DMS79 (cell line): ENCODE results near the gene TM4SF1.
"Not testable (repeated sequence)": the region's sequence is repeated elsewhere in the genome, so short reads cannot be mapped to it uniquely, and the experiment has no call there.

ENCODE experiments used
- DNase-seq: peaks from one replicate; lab custom pipeline; 2025; lab: John Stamatoyannopoulos, UW

TM4SF1 gene

DNA sequence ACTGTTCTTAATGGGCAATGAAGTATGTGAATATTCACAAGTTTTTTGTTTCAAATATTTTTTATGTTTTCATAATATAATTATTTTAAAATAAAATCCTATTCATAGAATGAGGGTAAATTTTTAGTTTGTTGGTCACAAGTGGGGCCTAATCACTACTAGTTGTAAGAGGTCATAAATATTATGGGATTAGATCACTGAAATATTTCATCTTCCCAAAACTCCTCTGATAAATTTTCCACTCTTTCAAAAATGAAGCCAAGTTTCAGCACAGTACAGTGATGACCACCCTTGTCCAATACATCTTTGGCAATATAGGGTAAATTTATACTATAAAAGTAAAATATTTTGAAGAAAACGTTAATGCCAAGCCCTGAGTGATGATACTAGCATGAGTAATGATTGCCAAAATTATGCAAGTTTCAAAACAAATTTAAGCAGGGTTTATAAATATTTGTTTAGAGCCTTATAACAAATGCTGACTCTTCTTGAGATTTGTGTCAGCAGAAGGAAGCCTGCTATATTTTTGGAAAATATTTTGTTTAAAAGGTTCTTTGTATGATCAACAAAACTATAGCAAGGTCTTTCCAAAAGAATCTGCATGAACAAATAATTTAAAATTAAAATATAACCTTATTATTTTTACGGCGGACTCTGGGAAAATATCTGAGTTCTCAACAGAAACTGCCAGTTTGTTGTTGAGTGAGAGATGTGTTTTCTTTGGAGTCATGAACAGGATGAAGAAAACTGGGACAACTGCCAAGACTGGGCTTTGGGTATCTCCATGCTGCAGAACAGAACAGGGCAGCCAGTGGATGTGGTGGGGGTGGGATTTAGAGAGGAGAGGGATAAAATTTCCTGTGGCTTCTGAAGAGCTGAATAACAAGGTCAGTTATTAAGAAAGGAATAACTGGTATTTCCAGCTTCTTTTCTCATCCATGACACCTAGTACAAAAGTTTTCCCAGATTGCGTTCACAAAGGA, 17.9 kb upstream of the TM4SF1 start:
- DNase-seq, result peak; percentile 21

DNA sequence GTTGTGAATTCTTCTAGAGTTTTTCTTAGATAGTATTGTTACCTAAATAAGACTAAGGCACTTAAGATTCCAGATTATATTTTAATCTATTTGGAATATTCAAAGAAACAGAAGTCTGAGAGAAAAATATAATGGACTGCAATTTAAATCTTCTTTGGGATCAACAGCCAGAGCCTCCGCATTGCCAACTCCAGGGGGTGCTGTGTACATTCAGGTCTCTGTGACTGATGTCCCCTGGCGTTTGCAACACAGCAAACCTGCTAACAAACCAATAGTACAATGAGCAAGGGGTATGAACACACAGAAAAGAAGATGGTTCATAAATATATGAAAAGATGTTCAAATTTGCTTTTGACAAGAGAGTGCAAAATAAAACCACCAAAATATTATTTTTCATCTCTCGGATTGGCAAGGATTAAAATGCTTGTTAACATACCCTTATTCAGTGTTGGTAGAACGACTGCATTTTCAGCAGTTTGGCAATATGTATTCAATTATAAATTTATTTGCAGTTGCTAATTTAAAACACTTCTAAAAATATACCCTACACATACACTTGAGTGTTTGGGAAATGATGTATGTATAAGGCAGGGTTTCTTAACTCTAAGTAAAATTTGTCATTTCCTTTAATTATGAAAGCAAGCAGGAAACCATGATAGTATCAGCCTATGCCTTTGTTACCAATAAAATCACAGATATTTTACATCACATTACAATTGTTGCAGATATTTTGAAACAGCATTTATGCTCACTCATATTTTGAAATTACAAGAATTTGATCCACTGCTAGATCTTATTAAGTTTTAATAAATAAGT, 16.1 kb upstream of the TM4SF1 start:
- DNase-seq, result no peak

DNA sequence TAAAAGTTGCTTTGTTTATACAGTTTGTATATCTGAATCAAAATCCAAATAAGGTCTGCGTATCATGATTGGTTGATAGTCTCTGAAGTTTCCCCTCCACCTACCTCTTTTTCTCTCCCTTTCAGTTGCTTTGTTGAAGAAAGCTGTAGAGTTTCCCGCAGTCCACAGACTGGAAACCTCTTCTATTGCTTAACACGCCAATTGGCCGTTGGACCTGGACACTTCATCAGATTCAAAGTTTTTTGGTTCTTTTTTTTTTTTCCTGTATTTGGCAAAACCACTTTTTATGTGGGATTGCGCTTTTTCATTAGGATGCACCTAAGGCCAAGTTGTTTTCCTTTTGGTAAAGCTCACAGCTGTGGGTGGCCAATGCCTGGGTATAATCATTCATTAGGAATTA, 14.5 kb upstream of the TM4SF1 start:
- DNase-seq, result no peak

DNA sequence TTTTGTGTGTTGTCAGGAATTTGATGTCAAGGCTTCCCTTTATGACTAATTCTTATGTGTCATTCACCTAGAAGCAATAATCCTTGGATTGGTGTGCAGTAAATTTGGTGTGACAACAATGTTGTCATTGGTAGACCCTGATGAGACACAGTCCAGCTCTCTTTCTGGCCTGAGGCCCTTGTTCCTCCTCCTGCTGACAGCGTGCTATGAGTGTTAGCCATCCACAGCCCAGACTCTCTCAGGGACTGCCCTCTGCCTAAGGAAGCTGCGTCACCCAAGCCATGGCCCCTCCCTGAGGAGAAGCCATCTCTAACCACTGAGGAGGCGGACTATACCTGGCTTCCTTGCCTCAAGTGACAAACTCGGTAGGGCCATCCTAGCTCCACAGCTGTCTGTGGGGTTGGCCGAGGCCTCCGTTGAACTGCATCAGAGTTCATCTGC, 13.3 kb upstream of the TM4SF1 start:
- DNase-seq, result no peak

DNA sequence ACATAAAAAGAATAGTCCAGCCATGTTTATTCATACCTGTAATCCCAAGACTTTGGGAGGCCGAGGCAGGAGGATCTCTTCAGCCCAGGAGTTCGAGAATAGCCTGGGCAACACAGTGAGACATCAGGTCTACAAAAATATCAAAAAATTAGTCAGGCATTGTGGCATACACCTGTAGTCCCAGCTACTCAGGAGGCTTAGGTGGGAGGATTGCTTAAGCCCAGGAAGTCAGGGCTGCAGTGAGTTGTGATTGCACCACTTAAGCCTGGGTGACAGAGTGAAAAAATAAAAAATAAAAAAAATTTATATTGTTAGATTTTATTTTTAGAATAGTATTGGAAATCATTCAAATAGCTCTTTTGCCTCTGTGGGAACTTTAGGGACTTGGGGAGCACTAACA, 12.8 kb upstream of the TM4SF1 start:
- no peak for DNase-seq

DNA sequence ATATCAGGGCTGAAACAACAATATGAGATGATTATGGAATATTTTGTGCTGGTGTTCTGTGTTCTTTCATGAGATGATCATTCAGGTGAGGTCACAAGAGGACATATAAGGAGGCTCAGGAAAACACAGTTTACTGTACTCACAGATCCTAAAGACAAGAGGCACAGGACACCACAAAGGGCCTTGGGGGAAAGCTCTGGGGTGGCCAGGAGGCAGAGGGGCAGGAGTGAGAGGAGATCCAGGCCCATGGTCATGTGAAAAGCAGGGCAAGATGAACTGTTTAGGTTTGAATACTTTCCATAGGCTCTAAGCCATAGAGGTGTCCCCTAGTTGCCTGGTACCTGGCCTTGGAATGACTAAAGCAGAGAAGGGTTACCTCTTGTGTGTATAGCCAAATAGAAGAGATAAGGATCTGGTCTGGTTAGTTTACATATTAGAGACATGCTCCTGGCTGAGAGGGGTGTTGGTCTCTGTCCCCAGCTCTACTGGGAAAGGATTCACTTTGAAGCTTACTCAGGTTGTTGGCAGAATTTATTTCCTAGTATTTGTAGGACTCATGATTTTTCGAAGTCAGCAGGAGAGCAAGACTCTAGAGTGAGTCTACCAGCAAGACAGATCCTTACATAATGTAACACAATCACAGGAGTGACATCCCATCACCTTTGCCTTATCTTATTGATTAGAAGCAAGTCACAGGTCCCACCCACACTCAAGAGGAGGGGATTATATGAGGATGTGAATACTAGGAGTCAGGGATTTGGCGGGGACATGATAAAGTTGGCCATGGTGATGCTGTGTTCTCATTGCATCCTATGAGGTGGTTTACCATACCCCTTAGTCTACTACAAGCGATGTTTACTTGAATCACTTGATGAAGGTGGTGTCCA, 11.3 kb upstream of the TM4SF1 start:
- no peak for DNase-seq

DNA sequence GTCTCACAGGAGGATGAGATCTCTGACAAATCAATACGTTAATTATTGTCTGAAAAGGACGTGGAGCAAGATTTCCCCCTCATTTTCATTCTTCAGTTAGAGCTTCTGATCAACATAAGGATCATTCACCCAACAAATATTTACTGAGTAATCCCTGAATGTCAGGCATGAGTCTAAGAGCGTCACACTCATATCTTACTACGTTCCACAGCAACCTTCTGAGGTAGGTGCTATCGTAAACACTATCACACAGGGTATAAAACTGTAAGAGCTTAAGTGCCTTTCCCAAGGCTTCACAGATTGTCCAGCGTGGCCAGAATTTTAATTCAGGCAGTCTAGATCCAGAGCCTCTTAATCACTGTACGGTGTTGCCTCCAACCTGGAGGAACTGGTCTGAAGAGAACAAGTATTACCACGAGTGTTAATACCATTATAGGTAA, 10.6 kb upstream of the TM4SF1 start:
- no peak for DNase-seq

DNA sequence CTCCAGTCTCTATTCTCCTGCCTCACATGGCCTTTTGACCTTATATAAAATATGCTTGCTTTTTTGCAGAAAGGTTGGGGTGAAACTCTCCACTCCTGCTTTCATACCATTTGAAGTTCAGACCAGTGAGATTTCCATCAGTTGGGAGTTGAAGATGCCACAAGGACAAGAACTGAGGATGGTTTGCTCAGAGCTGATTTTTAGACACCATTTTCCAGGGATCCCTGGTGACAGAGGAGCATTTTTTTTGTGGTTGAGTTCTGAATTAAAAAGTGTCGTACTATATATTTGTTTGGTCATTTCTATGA, 8.8 kb upstream of the TM4SF1 start:
- no peak for DNase-seq

DNA sequence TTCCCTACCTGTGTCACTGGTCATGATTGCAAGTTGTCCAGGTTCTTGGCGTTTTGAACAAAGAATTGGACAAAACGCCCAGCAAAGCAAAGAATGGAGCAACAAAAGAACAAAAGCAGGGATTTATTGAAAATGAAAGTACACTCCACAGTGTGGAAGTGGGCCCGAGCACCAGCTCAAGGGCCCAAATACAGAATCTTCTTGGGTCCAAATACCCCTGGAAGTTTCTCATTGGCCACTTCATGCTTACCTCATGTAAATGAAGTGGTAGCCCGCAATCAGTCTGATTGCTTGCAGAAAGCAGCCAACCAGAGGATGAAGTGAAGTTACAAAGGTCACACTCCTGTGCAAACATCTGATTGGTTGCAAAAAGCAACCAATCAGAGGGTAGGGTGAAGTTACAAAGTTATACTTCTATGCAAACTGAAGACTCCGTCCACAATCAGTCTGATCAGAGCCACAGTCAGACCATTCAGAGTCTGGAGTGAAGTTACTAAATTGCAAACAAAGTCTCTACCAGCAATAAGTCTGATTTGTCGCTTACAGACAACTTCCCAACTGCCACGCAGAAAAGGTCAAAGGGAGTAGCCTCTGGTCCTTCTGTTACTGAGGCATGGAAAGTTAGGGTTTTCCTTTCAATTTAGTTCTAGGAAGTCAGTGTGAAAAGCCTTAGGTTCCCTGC, 8.3 kb upstream of the TM4SF1 start:
- DNase-seq, result no peak

DNA sequence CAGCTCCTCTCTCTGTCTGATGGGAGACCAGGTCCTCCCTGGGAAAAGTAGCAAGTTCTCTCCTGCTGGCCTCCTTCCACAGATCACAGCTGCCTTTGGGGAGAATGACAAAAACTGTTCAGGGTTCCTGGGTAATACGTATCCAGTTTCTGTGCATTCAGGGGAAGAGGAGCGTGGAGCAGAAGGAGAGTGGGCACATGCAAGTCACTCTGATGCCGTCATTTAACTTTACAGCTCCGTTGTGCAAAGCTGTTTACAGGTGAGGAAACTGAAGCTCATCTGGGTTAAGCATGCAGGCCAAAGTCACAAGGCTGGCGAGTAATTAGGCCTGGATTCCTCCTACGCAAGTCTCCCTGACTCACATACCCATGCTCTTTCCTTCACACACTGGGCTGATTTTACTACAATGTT, 7.5 kb upstream of the TM4SF1 start:
- DNase-seq, result no peak

DNA sequence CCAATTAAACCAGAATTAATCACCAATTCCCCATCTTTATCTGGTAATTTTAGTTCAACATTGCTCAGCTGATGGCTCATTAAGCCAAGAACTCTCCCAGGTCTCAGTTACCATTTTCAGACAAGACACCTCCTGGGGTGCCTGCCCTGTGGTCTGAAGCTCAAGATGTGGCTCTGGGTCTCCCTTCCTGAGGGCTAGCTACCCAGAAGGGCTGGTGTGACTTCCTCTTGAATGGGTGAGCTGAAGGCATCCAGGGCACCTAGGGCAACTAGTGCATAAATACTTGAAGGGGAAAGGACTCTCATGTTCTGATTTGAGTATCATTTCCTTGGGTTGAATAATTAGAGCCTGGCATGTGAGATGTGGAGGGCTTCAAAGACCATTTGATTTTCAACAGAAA, 6.7 kb upstream of the TM4SF1 start:
- DNase-seq, result no peak

DNA sequence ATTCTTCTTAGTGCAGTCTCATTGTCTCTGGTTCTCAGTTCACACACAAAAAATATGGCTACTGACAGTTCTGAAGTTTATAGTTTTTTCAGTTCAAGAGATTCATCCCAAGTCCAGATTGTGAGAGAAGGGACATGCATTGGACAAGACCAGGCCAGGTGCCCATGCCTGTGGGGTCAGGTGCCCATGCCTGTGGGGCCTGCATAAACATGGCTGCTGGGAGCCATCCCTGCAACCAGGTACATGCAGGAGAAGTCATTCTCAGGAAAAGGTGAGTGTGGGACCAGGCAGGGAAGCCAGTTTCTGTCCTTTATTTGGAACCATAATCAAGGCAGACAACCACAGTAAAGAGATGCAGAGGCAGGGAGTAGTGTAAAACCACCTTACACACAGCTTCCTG, 6.3 kb upstream of the TM4SF1 start:
- DNase-seq, result no peak

DNA sequence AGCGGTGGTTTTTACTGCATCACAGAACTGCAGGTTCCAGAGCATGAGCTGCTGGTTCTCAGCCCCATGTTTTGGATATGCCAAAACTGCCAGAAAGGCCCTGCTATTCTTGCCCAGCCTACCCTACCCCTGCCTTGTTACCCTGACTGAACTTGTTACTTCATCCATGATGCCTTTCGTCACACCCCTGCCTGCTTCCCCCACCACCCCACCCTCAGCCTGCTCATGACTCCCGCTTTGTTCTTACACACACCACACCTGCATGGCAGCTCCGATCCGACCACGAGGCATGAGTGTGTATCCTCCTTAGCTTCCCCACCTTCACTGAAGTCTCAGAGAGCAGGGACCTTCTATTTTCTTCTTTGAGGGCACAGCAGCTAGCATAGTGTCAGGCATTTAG, 5.1 kb upstream of the TM4SF1 start:
- DNase-seq, result no peak

DNA sequence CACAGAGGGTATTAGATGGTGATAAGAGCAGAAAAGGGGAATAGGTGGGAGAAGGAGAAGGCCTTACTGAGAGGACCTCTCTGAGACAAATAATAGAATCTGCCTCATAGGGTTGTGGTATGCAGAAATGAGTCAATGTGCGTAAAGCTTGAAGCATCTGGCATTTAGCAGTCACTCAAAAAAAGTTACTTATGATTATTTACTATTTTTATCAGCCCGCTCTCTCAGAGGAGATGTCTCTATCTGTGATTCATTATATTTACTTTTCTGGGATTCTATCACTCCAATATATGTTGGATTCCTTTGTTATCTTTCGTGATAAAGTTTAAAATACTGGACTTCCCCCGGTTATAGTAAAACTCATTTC, 4.6 kb upstream of the TM4SF1 start:
- DNase-seq, result no peak

DNA sequence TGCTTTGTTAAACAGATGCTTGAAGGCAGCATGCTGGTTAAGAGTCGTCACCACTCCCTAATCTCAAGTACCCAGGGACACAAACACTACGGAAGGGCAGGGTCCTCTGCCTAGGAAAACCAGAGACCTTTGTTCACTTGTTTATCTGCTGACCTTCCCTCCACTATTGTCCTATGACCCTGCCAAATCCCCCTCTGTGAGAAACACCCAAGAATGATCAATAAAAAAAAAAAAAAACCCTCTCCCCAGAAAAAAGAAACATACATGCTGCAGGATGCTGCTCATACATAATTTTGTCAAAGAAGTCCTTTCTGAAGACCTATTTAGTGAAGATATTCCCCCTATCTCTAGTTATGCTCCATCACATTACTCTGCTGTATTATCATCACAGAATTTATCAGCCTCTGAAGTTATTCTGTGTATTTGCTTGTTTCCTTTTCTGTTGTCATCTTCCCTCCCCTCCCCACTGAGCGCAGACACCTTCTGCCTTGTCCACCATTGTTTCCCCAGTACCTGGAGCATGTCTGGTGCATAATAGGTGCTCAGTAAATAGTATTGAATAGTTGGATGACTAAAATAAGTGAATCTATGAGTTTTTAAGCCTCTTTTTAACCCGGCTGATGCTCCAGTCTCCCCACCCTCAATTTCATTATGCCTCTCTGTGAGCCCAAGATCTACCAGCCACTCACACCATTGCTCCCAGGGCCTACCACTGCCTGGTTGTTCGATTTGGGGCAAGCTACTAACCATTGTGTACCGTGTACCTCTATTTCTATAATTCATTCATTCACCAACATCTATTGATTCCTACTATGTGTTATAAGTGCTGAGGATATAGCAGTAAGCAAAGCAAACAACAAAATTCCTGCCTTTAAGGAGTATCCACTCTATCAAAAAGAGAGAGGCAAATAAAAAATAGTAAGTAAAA, 4.0 kb upstream of the TM4SF1 start:
- DNase-seq, result no peak

DNA sequence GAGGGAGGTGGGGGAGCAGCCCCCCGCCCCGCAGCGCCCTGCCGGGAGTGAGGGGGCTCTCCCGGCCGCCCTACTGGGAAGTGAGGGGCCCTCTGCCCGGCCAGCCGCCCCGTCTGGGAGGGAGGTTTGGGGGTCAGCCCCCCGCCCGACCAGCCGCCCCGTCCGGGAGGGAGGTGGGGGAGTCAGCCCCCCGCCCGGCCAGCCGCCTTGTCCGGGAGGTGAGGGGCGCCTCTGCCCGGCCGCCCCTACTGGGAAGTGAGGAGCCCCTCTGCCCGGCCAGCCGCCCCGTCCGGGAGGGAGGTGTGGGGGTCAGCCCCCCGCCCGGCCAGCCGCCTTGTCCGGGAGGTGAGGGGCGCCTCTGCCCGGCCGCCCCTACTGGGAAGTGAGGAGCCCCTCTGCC, 2.8 kb upstream of the TM4SF1 start:
- not testable (repeated sequence) for DNase-seq

DNA sequence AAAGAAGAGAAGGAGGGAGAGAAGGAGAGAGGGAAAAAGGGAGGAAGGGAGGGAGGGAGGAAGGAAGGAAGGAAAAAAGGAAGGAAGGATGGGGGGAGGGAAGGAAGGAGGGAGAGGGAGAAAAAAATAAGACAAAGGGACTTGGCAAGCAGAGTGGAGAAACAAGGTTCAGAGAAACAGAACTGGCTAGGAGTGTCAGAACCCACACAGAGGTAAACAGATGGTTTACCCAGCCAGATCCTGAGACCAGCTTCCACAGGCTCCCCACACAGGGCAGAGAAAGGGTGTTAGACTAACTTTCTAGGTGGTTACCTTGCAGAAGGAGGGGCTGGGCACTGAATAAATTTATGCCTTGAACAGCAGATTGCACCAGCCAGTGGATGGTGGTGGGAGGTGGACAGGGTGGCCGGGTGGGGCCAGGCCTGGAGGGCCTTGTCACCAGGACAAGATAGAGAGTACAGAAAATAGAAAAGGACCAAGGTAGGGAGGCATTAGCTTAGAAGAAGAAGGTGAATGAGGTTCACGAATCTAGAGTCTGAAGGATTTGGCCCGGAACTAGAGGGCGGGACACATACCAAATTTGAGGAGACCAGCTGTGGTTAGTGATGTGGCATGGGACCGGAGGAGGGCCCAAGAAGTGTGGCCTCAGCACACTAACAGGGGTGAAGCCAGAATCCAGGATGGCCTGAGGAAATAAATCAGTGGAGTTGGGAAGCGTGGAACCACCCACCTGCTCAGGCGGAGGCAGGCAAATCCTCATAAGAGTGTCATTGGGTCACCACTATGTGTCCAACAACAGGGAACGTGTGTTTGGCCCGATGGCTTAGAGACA, 1.2 kb upstream of the TM4SF1 start:
- no peak for DNase-seq

DNA sequence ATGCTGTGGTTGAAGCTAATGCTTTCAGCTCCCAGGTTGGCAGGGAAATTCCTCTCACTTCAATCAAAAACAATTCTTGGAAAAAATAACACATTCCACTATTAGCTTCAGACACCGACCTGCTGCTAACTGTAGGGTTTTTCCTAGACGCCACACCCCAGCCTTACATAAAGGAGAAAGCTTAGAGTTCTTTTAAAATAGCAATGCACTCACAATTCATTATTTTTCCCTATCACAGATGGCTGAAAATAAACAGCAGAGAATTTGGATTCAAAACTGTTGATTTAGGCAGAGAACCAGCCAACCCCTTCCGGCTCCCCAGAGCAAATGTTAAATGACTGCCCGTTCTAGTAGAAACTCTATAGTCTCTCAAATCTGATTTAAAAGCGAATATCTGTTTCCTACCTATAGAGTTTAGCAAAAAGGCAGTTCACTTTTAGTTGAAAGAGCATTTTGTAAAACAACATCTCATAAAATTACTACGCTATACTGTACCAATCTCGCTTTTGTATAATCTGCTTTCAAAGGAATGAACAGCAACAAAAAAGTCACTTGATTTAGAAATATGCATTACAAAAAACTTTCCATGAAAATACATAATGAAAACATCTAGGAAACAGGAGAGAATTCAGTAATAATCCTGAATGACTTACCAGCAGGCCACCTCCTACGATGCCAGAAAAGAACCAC, 586 bp downstream of the TM4SF1 start:
- no peak for DNase-seq
